ENCODE measurements around the gene ANXA11. TPM values are rescaled to one million over a fixed set of nuclear protein-coding genes. Genes with fewer than 3 reads are reported as not detected.

The ANXA11 gene
- total and polyA plus RNA-seq, 2 of the 8 experiments (the other 6 are each of a cell fraction or from before 2014, with no cell fraction given): 40.5 to 84.9 TPM

- Histone ChIP-seq H2AFZ (ENCODE audit: low read length) (no peak overlapping the region), H3K14ac (ENCODE audit: insufficient read length) (no peak overlapping the region), H3K4ac (replicated peaks; ENCODE audit: insufficient read length, low read depth, low read length) (no peak overlapping the region), H4K91ac (replicated peaks; ENCODE audit: insufficient read length, low read length) (no peak overlapping the region), H3K4me3 (ENCODE audit: extremely low read depth in 1 of 4, insufficient read depth in 2 of 4, low read depth in 3 of 4, low read length in 4 of 4) (no peak overlapping the region), H4K8ac (ENCODE audit: extremely low read depth, insufficient read depth, low read length) (no peak overlapping the region), H2BK20ac (ENCODE audit: low read length) (no peak overlapping the region), H3K4me1 (replicated peaks in 1 of 4; ENCODE audit: control insufficient read depth in 3 of 4, insufficient read depth in 4 of 4, low read length in 3 of 4) (0 out of 7 replicates have a peak, but pooled peaks cover 0 to 2% (median 0%) of the 10 kb centered on the region in 4 experiments), H2BK15ac (ENCODE audit: low read length) (no peak overlapping the region), H3K23me2 (ENCODE audit: low read depth, low read length) (no peaks in the 10 kb centered on the region), H3K9ac (replicated peaks in 1 of 4; ENCODE audit: extremely low read depth in 1 of 4, low read depth in 3 of 4, low read length in 3 of 4) (no peak overlapping the region), H3K27ac (ENCODE audit: low read depth, low read length) (no peak overlapping the region), H3K4me2 (ENCODE audit: insufficient read depth in 1 of 2, low read depth in 2 of 2, low read length in 2 of 2) (no peak overlapping the region), H4K5ac (ENCODE audit: insufficient read length, low read depth, low read length) (no peak overlapping the region), H3K56ac (replicated peaks; ENCODE audit: insufficient read length, low read depth, low read length) (no peak overlapping the region), H3K9me3 (ENCODE audit: insufficient read depth in 2 of 2, low read depth in 1 of 2, low read length in 1 of 2) (no peaks in the 10 kb centered on the region), H2BK5ac (ENCODE audit: low read depth, low read length) (no peak overlapping the region), H3K79me1 (ENCODE audit: low read depth, low read length) (no peaks in the 10 kb centered on the region), H3K23ac (ENCODE audit: insufficient read length) (no peak overlapping the region), H3K27me3 (replicated peaks in 1 of 4; ENCODE audit: control insufficient read depth in 3 of 4, extremely low read depth in 1 of 4, insufficient read depth in 3 of 4, low read length in 3 of 4) (no peaks in the 10 kb centered on the region), H3K79me2 (ENCODE audit: control insufficient read depth in 1 of 2, insufficient read depth in 2 of 2, low read length in 2 of 2) (no peaks in the 10 kb centered on the region), H3K18ac (ENCODE audit: extremely low read depth, low read length) (no peak overlapping the region), H4K20me1 (replicated peaks in 1 of 2; ENCODE audit: control insufficient read depth in 1 of 2, insufficient read depth in 2 of 2, low read length in 2 of 2) (no peaks in the 10 kb centered on the region), H2AK5ac (ENCODE audit: low read depth, low read length) (no peak overlapping the region), H2BK120ac (replicated peaks; ENCODE audit: low read depth, low read length) (no peak overlapping the region), H3K36me3 (ENCODE audit: control insufficient read depth in 2 of 4, insufficient read depth in 4 of 4, low read length in 3 of 4) (no peaks in the 10 kb centered on the region), H2BK12ac (ENCODE audit: low read depth, low read length) (no peak overlapping the region)
- CTCF ChIA-PET (ENCODE audit: partially characterized antibody): interaction anchor here (1.8 to 2.7 kb wide), 2 partner anchors 10 to 62 kb away, joined by 8 to 10 read pairs; partner anchors contain the start of gene PLAC9
- DNase-seq (ENCODE audit: low read depth in 1 of 2, low spot score in 2 of 2): no peak
- no peak for FAIRE-seq
- POLR2A ChIA-PET (ENCODE audit: partially characterized antibody): no interaction called here
- TF ChIP-seq RNF2 (IDR thresholded peaks at IDR 0.05; ENCODE audit: borderline replicate concordance, low read depth, low read length, missing control alignments, poor library complexity, severe bottlenecking): no peak
- TF ChIP-seq SRF (IDR thresholded peaks at IDR 0.05; ENCODE audit: low read depth, low read length): no peak
- TF ChIP-seq SIRT6 (IDR thresholded peaks at IDR 0.05; ENCODE audit: low read length): no peak
Measured at GRCh38 chr10:80122110-80122710, 83.1 kb downstream of the ANXA11 start.
